Parathyroid adenoma (tissue), 2 donors: Measurements from ENCODE around the gene C9orf43.
A peak's percentile ranks its signal among the peaks of the same experiment; 100 is the strongest.

Experiments used
- H2AFZ ChIP-seq: fragments of 300-600 bp; sonication (generic); one replicate; pipeline ENCODE4 v1.7.0; 2017; ENCODE audit warnings: antibody characterized with exemption, mild to moderate bottlenecking
- H3K27ac ChIP-seq: fragments of 300-600 bp; sonication (generic); one replicate; pipeline ENCODE4 v1.7.0; 2017
- H3K27me3 ChIP-seq: fragments of 300-600 bp; sonication (generic); one replicate; pipeline ENCODE4 v1.7.0; 2017; ENCODE audit warnings: low read length; ENCODE audit not compliant: control insufficient read depth, insufficient read depth
- H3K36me3 ChIP-seq: fragments of 300-600 bp; sonication (generic); one replicate; pipeline ENCODE4 v1.7.0; 2017; ENCODE audit warnings: low read length; ENCODE audit not compliant: control insufficient read depth, insufficient read depth
- H3K4me1 ChIP-seq: fragments of 300-600 bp; sonication (generic); one replicate; pipeline ENCODE4 v1.7.0; 2017; ENCODE audit warnings: control low read depth
- H3K4me2 ChIP-seq: fragments of 300-600 bp; sonication (generic); one replicate; pipeline ENCODE4 v1.7.0; 2017; ENCODE audit warnings: low read length
- H3K4me3 ChIP-seq: fragments of 300-600 bp; sonication (generic); one replicate; pipeline ENCODE4 v1.7.0; 2017; ENCODE audit warnings: low read depth, low read length
- H3K79me2 ChIP-seq: fragments of 300-600 bp; sonication (generic); one replicate; pipeline ENCODE4 v1.7.0; 2017; ENCODE audit warnings: control low read depth
- H3K9ac ChIP-seq: fragments of 300-600 bp; sonication (generic); one replicate; pipeline ENCODE4 v1.7.0; 2017; ENCODE audit warnings: mild to moderate bottlenecking
- H3K9me3 ChIP-seq: fragments of 300-600 bp; sonication (generic); one replicate; pipeline ENCODE4 v1.7.0; 2017; ENCODE audit warnings: low read length; ENCODE audit not compliant: control insufficient read depth
- TF ChIP-seq, protein P1 (sequence below): fragments of 300-600 bp; sonication (generic); IDR thresholded peaks from one replicate; pipeline ENCODE4 v1.7.0; 2017; ENCODE audit warnings: antibody characterized with exemption, mild to moderate bottlenecking
- donor health status: primary hyperparathyroidism.

The C9orf43 gene

DNA sequence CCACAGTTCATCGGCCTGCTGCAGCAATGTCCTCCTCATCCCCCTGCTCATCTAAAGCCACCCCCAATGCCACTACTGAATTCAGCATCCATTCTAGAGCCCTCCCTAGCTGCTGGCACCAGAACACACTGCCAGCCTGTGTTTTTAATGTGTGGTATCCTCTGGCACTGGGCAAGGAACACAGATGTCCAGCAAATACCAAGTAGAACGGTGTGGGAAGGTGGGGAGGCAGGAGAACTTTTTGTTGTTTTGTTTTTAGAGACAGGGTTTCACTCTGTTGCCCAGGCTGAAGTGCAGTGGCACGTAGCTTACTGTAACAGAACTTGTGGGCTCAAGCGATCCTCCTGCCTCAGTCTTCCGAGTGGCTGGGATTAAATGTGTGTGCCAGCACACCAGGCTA is 38.5 kb upstream of the C9orf43 start:
- H3K27me3 ChIP-seq: no peaks in the 10 kb centered on the region
- peak overlapping the region; percentile 92 for H3K27ac ChIP-seq
- H3K4me2 ChIP-seq: peak overlapping the region; percentile 30
- H3K79me2 ChIP-seq: no peaks in the 10 kb centered on the region
- no peaks in the 10 kb centered on the region for H3K9me3 ChIP-seq
- peaks cover 33% of the 10 kb centered on the region for H3K4me1 ChIP-seq
- no peaks in the 10 kb centered on the region for H3K36me3 ChIP-seq
- H3K9ac ChIP-seq: no peak overlapping the region
- H2AFZ ChIP-seq: no peak overlapping the region
- H3K4me3 ChIP-seq: no peak overlapping the region
- TF ChIP-seq, protein P1, sequence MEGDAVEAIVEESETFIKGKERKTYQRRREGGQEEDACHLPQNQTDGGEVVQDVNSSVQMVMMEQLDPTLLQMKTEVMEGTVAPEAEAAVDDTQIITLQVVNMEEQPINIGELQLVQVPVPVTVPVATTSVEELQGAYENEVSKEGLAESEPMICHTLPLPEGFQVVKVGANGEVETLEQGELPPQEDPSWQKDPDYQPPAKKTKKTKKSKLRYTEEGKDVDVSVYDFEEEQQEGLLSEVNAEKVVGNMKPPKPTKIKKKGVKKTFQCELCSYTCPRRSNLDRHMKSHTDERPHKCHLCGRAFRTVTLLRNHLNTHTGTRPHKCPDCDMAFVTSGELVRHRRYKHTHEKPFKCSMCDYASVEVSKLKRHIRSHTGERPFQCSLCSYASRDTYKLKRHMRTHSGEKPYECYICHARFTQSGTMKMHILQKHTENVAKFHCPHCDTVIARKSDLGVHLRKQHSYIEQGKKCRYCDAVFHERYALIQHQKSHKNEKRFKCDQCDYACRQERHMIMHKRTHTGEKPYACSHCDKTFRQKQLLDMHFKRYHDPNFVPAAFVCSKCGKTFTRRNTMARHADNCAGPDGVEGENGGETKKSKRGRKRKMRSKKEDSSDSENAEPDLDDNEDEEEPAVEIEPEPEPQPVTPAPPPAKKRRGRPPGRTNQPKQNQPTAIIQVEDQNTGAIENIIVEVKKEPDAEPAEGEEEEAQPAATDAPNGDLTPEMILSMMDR: no peak

DNA sequence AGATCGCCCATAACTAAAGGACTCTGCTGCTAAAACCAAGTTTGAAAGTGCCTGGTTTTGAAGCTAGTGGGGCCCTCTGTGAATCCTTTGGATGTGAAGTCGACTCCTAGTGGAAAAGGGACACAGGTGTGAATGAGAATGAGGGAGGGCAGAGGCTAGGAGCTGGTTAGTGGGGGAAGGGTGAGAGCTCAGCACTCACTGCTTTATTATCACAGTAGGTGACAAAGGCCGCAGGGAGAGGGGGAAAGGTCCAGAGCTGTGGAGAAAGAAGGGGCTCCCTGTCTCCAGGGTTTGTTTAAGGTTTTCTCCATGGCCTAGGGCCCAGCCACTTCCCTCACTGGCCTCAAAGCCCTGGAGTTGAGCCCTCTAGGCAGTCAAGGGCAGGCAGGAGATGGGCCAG is 37.3 kb upstream of the C9orf43 start:
- Histone ChIP-seq H3K27me3 (no peaks in the 10 kb centered on the region), H3K4me3 (no peak overlapping the region), H3K79me2 (no peaks in the 10 kb centered on the region), H3K9ac (no peak overlapping the region), H3K36me3 (no peaks in the 10 kb centered on the region), H2AFZ (no peak overlapping the region), H3K9me3 (no peaks in the 10 kb centered on the region), H3K4me2 (peak overlapping the region; percentile 34), H3K4me1 (peaks cover 33% of the 10 kb centered on the region), H3K27ac (peak overlapping the region; percentile 92)
- TF ChIP-seq, protein P1: peak; percentile 4

DNA sequence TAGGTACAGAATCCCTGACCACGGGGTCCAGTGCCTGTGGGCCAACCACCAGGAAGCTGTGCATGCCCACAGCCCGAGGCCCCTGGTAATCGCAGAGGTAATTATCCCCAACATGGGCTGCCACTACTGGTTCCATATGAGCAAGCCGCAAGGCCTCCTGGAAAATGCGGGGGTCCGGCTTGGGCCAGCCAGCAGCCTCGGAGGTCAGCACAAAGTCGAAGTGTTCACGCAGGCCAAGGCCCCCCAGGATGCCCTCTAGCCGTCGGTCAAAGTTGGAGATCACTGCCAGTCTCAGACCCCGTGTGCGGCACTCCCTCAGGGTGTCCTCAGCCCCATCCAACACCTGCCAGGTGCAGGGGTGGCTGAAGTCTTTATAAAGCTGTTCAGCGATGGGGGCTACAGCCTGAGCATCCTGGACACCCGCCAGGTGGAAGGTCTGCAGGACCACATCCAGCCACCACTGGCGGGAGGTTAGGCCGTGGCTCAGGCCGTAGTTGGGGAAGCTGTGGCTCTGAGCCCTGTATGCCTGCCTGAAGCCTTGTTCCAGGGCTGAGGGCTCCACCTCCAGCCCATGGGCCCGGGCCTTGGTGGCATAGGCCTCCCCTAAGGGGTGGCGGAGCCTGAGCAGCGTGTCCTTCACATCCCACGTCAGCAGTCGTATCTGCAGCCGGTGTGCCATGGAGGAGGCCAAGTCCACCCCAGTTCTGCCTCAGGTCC is 36.7 kb upstream of the C9orf43 start:
- H3K27ac ChIP-seq: peak overlapping the region; percentile 92
- H3K9ac ChIP-seq: no peak overlapping the region
- no peak overlapping the region for H2AFZ ChIP-seq
- no peaks in the 10 kb centered on the region for H3K9me3 ChIP-seq
- TF ChIP-seq, protein P1: no peak
- peak overlapping the region; percentile 1 for H3K4me2 ChIP-seq
- H3K79me2 ChIP-seq: no peaks in the 10 kb centered on the region
- H3K4me3 ChIP-seq: peak overlapping the region; percentile 6
- H3K36me3 ChIP-seq: no peaks in the 10 kb centered on the region
- H3K27me3 ChIP-seq: no peaks in the 10 kb centered on the region
- peaks cover 33% of the 10 kb centered on the region for H3K4me1 ChIP-seq

DNA sequence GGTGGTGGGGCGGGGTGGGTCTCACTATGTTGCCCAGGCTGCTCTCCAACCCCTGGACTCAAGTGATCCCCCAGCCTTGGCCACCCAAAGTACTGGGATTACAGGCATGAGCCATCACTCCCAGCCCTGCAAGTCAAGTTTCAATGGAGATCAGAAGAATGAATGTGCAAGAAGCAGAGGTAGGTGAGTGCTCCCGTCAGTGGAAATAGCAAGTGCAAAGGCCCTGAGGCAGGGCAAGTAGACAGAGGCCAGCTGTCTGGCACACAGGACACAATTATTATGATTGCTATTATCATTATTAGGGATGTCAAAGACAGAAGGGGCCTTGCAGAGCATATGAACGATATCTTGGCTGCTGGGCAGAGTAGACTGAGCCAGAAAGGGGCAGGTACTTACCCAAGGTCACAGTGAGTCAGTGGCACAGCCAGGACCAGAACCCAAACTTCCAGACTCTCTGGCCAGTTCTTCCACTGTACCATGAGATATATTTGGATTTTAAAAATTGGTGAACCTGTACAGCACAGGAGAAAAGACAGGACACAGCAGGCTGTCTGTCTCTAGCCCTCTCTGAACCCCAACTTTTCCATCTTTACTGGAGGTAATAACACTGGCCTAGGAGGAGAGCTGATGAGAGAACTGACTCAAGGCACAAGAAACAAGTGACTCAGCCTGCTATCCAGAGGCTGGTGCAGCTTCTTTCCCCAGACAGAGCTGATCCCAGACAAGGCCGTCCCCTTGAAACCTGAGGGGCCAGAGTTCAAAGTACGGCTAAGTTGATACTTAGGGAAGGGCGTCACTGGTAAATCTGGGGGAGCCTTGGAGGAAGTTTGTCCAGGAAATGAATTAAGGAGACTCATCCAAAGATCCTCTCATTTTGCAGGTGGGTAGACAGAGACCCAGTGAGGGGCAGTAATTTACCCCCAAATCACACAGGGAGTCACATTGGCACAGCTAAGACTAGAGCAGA is 35.2 kb upstream of the C9orf43 start:
- H3K9me3 ChIP-seq: no peaks in the 10 kb centered on the region
- H3K27me3 ChIP-seq: no peaks in the 10 kb centered on the region
- peak overlapping the region; percentile 82 for H3K4me3 ChIP-seq
- peak overlapping the region; percentile 84 for H3K4me2 ChIP-seq
- peak overlapping the region; percentile 92 for H3K27ac ChIP-seq
- no peaks in the 10 kb centered on the region for H3K79me2 ChIP-seq
- TF ChIP-seq, protein P1: no peak
- H2AFZ ChIP-seq: no peak overlapping the region
- H3K9ac ChIP-seq: no peak overlapping the region
- H3K36me3 ChIP-seq: no peaks in the 10 kb centered on the region
- peaks cover 28% of the 10 kb centered on the region for H3K4me1 ChIP-seq
